GM21619 (cell line): ENCODE measurements around the gene AKAP13.

Experiments used
- ATAC-seq: cut with Tn5 transposase; IDR thresholded peaks from one replicate; pipeline ENCODE4 v1.9.1; 2021; ENCODE audit not compliant: unreplicated experiment

Gene AKAP13

GRCh38 chr15:85406916-85407315 is 26.5 kb downstream of the AKAP13 start:
- no peak for ATAC-seq

DNA sequence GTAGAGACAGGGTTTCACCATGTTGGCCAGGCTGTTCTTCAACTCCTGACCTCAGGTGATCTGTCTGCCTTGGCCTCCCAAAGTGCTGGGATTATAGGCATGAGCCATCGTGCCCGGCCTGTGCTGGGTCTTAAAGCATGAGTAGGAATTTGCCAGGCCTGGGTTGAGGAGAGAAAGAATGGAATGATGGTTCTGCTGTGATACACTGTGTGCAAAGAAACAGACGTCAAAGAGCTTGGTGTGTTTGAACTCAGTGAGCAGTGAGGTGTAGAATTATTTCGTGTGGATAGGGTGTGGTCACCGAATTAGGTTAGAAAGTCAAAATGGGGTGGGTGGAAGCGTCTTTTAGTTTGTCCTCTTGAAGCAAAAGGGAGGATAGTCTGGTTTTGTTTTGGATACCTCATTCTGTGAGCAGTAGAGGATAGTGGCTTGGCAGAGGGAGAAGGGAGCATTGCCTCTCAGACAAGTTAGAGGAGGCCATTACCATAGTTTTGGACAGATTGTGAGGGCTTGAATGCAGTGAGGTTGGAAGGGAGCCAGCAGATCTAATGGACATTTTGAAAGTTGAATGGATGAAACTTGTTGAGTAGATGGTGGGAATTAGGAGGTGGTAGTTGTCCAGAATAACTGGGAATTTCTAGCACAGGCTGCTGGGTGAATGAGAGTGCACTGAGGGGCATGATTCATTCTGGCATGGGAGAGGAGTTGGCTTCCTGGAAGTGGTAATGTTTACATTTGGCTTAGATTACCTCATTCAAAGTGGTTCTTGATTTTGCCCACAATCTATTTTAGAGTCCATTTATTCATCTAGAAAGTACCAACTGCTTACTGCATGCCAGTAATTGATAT is 27.2 kb downstream of the AKAP13 start:
- peak; percentile 34 for ATAC-seq

DNA sequence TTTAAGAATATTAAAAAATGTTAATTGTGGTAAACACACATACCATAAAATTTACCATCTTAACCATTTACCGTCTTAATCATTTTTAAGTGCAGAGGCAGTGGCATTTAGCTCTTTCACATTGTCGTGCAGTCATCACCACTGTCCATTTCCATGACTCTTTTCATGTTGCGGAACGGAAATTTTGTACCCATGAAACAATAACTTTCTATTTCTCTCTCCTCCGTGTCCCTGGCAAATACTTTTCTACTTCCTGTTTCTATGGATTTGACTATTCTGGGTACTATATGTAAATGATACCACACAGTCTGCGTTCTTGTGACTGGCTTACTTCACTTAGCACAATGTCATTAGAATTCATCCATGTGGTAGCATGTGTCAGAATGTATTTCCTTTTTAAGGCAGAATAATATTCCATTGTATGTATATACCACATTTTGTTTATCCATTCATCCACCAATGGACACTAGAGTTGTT is 27.9 kb downstream of the AKAP13 start:
- peak; percentile 62 for ATAC-seq

DNA sequence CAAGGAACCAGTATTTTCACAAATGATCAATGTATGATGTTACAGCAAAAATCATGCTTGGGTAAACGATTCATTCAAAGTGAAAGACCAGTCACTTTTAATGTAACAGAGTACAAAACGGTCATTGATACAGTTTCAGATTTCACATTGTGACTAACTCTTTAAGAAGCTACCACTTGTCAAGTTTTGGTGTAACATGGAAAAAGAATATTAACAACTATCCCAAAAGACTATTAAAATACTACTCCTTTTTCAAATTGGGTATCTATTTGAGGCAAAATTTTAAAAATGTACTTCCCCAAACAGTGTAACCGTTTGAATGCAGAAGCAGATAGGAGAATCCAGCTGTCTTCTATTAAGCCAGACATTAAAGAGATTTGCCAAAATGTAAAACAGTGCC is 31.7 kb downstream of the AKAP13 start:
- no peak for ATAC-seq

GRCh38 chr15:85412956-85413854 is 32.8 kb downstream of the AKAP13 start:
- ATAC-seq, result peak; percentile 96

DNA sequence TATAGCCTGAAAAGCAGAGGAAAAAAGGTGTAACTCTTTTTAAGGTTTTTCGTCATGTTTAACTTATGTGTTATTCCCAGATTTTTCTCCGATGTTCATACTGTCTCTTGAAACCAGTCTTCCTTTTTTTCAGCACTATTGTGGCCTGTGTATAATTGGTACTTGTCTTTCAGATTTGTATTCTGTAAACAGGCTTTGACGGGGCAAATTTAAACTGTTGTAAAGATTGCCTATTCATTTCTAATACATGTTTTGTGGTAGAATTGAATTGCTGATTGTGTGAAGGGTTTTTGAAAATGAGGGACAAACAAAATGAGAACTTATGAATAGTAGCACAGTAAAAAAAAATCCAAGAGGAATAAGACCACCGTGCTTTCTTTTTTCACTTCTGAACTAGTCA is 33.6 kb downstream of the AKAP13 start:
- no peak for ATAC-seq

GRCh38 chr15:85414495-85414894 is 34.1 kb downstream of the AKAP13 start:
- no peak for ATAC-seq

DNA sequence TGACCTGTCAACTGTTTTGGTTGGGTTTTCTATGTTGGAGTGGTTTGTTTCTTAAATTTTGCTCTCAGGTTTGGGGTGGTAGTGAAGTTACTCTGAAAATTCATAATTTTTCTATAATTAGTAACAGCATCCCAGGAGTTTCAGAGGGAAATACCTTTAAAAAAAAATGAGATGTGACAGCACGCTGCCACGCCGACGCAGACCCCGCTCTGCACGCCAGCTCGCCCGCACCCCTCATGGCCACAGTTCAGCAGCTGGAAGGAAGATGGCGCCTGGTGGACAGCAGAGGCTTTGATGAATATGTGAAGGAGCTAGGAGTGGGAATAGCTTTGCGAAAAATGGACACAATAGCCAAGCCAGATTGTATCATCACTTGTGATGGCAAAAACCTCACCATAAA is 34.6 kb downstream of the AKAP13 start:
- no peak for ATAC-seq

GRCh38 chr15:85415783-85416182 is 35.4 kb downstream of the AKAP13 start:
- ATAC-seq, result no peak

DNA sequence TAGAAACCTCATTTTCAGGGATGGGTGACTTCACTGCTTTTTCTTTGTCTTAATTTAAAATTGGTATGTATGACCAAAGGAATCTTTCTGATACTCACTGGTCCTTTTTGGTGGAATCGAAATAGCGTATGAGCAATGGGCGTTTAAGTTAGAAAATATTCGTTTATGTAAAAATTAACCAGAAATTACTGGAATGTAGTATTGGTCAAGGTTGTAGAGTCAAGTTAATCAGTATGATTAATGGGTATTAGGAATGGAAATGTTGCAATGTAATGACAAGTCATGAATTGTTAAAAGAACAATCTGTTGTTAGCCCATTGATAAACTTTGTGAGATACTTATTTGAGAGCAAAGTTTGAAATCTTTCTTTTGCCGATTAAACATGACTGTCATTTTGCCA is 36.9 kb downstream of the AKAP13 start:
- ATAC-seq, result no peak

DNA sequence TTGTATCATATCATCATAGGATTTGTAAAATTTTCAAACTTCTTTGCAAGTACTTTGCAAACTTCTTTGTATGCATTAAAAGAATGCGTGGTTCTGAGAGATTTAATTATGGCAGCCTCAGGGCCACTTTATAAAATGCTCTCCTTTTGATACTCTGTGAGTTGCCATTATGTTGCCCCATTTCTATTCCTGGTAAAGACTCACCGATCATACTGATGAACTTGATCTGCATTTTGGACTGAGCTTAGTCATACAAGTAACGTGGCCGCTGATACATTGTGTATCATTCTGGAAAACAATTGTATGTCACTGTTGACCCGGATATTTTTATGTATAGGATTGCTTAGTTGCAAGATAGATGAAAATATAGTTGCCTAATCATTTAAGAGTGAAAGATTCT is 38.8 kb downstream of the AKAP13 start:
- ATAC-seq, result no peak

GRCh38 chr15:85421116-85421925 is 40.9 kb downstream of the AKAP13 start:
- no peak for ATAC-seq

GRCh38 chr15:85422607-85423006 is 42.2 kb downstream of the AKAP13 start:
- peak; percentile 49 for ATAC-seq

DNA sequence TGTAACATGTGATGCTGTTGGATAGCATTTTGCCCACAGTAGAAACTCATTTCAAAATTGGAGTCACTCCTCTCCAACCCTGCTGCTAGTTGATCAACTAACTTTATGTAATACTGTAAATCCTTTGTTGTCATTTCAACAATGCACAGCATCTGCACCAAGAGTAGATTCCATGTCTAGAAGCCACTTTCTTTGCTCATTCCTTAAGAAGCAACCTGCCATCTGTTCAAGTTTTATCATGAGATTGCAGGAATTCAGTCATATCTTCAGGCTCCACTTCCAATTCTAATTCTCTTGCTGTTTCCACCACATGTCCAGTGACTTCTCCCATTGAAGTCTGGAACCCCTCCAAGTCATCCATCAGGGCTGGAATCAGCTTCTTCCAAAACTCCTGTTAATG is 42.9 kb downstream of the AKAP13 start:
- ATAC-seq, result no peak

DNA sequence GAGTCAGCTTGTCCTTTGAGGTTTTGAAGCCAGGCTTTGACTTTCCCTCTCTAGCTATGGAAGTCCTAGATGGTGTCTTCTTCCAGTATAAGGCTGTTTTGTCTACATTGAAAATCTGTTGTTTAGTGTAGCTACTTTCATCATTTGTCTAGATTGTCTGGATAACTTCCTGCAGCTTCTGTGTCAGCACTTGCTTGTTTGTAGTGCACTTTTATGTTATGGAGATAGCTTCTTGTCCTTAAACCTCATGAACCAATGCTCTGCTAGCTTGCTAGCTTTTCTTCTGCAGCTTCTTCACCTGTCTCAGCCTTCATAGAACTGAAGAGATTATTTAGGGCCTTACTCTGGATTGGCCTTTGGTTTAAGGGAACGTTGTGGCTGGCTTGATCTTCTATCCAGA is 43.8 kb downstream of the AKAP13 start:
- no peak for ATAC-seq

- no peak for ATAC-seq
These were observed 46.1 kb downstream of the AKAP13 start for GRCh38 chr15:85426481-85426880.

- ATAC-seq, result no peak
These were observed 47.1 kb downstream of the AKAP13 start for GRCh38 chr15:85427286-85428028.

DNA sequence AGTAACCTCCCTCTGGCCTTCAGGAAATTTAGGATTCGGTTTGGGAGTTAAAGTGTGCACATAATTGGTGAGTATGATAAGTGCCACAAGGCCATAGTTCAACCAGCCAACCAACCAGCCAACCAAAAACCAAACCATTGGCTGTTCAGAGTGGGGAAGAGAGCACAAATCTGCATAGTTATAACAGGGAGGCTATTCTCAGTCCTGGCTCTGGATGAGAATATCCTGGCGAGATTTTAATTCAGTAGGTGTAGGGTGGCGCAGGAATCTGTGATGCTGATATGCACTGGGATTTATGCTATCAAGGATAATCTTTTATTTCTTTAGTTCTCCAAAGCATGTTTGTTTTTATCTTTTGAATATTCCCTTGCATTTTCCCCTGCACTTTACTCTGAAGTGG is 49.1 kb downstream of the AKAP13 start:
- no peak for ATAC-seq

DNA sequence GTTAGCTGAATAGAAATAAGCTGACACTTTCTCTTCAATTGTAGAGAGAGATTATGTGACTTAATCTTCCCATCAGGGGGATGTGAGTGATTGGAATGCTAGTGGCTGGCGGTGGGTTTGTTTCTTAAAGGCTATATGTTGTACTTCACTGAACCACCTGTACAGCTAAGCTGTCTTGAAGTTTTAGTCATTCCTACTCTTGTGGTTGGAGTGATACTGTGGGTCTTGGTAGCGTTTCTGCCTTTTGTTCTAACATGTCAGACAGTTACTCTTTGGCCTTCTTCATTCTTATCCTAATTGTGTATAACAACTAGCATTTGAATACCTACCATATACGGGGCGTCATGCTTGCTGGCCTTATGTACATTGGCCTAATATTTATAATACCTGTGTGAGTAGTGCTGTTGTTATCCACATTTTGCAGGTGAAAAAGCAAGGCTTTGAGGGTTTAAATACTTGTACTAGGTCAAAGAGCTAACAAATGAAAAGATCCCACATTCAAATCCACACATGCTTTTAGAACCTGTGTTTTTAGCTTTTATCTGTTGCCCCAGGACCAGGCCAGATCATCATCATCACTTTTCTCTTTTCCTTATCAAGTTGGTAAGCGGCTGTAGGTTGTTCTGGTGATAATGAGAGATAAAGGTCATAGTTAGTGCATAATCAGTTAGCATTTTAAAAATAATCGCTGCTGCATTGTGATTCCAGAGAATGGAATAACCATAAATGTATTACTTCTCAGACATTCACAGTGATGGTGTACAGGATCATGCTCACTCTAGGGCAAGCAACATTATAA is 50.2 kb downstream of the AKAP13 start:
- peak; percentile 97 for ATAC-seq

DNA sequence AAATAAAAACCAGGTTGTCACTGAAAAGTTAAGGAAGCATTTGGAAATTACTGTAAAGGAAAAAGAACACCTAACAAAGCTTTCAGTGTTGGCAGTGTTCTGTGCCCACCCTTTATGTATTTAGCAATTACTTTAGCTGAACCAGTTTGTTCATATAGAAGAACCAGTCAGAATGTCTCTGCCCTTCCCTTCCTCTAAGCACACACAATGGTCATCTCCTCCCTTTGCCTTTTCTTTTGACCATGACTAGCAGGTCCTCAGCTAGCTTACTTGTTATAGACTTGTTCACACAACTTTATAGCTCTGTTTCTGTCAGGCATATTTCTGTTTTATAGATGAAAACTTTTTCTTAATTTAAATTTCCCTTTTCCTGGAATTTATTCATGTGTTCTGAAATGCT is 59.6 kb downstream of the AKAP13 start:
- no peak for ATAC-seq
